Gastrocnemius medialis (tissue), 4 donors: Measurements from ENCODE around the gene ANKRD62. TPM values are rescaled to one million over a fixed set of nuclear protein-coding genes. Genes with fewer than 3 reads are reported as not detected.
"Not testable (repeated sequence)": the region's sequence is repeated elsewhere in the genome, so short reads cannot be mapped to it uniquely, and the experiment has no call there.

ENCODE experiments used
- ATAC-seq, 2 donors: fragments of 150-250 bp; one replicate each; pipeline ENCODE4 v1.9.1; 2016
- DNase-seq, 2 donors: peaks; one replicate each; pipeline ENCODE4 v3.0.0-alpha.2; 2019
- H3K27ac ChIP-seq, 4 donors: fragments of 200-600 bp; sonication (generic); 1 replicate in 1 of 4; 2 replicates in 3 of 4; pipeline ENCODE4 v1.5.1; 2016 to 2018; ENCODE audit warnings: mild to moderate bottlenecking in 2 of 4, moderate library complexity in 1 of 4
- H3K27me3 ChIP-seq, 3 donors: fragments of 200-600 bp; sonication (generic) in 2 of 3; 1 replicate in 1 of 3; 2 replicates in 2 of 3; pipeline versions ENCODE4 v1.5.1 to v1.6.0; 2016 to 2019; ENCODE audit warnings: mild to moderate bottlenecking in 1 of 3, moderate library complexity in 1 of 3
- H3K36me3 ChIP-seq, 2 donors: fragments of 200-600 bp; sonication (generic) in 1 of 2; one replicate each; pipeline ENCODE4 v1.5.1; 2017 to 2018
- H3K4me1 ChIP-seq, 2 donors: fragments of 200-600 bp; sonication (generic) in 1 of 2; one replicate each; pipeline ENCODE4 v1.5.1; 2016 to 2017; ENCODE audit warnings: mild to moderate bottlenecking in 2 of 2
- H3K4me3 ChIP-seq, 4 donors: fragments of 200-600 bp; sonication (generic) in 3 of 4; 1 replicate in 1 of 4; 2 replicates in 3 of 4; pipeline ENCODE4 v1.5.1; 2016 to 2019; ENCODE audit warnings: mild to moderate bottlenecking in 2 of 4
- H3K9me3 ChIP-seq, 3 donors: fragments of 200-600 bp; sonication (generic) in 2 of 3; 1 replicate in 1 of 3; 2 replicates in 2 of 3; pipeline ENCODE4 v1.5.1; 2016 to 2019
- POLR2A ChIP-seq, 2 donors: fragments of 450-650 bp; IDR thresholded peaks; one replicate each; pipeline ENCODE4 v1.6.1; 2017; ENCODE audit warnings: antibody characterized with exemption in 2 of 2, mild to moderate bottlenecking in 2 of 2, moderate library complexity in 2 of 2
- in situ Hi-C, 4 donors: fragments of 200-750 bp; cut with MboI; loops; one replicate each; pipeline versions ENCODE4 v1.15.0 to v1.8.0; 2017; ENCODE audit warnings: low sequenced_read_pairs in 4 of 4
- intact Hi-C: fragments of 100-400 bp; cut with DNase I; formaldehyde crosslinking; loops from one replicate; pipeline ENCODE4 v1.15.1; 2023; ENCODE audit warnings: low total_unique reads
- total RNA-seq, 4 donors: library from RNA; depleted of rRNA; stranded (reverse); fragments of >200 nt; gene quantifications; one replicate each; pipeline versions ENCODE4 v1.1.0 to v1.2.3, GENCODE V29; 2016
- TF ChIP-seq, protein P1 (sequence below), 5 experiments: fragments of 450-650 bp in 3 of 5; fragments of 200-600 bp in 2 of 5; sonication (generic) in 2 of 5; IDR thresholded peaks in 4 of 5; conservative IDR thresholded peaks in 1 of 5; 1 replicate in 4 of 5; 2 replicates in 1 of 5; pipeline ENCODE4 v1.5.1; 2016 to 2019; ENCODE audit warnings: antibody characterized with exemption in 5 of 5, mild to moderate bottlenecking in 3 of 5, moderate library complexity in 3 of 5

The ANKRD62 gene
- total RNA-seq, 4 donors from 2014 or later, result not detected

DNA sequence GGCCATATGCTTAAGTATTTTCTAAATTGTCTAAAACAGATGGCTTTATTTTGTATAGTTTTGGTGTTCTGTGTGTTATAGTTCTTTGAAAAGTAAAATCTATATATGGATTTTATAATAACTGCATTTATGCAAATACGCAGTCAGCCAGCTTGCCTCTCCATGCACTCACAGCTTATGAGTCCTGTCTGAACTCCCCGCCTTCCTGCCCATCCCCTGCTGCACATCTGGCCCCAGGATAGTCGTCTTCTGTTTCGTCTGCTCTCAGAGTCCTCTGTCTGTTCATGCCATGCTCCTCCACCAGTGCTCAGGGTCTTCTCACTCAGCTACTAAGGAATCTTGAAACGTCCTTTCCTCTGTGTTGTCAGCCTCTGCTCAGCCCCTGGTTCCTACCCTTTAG, 28.2 kb upstream of the ANKRD62 start:
- no peak overlapping the region for H3K27ac ChIP-seq
- no peaks in the 10 kb centered on the region for H3K27me3 ChIP-seq
- no peaks in the 10 kb centered on the region for H3K9me3 ChIP-seq
- no peaks in the 10 kb centered on the region for H3K4me1 ChIP-seq
- no peak for DNase-seq
- H3K36me3 ChIP-seq, result no peaks in the 10 kb centered on the region
- in situ Hi-C loops (loop anchor here in 1 of 4 donors (25.0 kb wide), 1 partner anchor 97 kb away; no protein-coding TSS in a partner anchor), intact Hi-C loops (no loop called here)
- no peak overlapping the region for H3K4me3 ChIP-seq
- TF ChIP-seq, protein P1, sequence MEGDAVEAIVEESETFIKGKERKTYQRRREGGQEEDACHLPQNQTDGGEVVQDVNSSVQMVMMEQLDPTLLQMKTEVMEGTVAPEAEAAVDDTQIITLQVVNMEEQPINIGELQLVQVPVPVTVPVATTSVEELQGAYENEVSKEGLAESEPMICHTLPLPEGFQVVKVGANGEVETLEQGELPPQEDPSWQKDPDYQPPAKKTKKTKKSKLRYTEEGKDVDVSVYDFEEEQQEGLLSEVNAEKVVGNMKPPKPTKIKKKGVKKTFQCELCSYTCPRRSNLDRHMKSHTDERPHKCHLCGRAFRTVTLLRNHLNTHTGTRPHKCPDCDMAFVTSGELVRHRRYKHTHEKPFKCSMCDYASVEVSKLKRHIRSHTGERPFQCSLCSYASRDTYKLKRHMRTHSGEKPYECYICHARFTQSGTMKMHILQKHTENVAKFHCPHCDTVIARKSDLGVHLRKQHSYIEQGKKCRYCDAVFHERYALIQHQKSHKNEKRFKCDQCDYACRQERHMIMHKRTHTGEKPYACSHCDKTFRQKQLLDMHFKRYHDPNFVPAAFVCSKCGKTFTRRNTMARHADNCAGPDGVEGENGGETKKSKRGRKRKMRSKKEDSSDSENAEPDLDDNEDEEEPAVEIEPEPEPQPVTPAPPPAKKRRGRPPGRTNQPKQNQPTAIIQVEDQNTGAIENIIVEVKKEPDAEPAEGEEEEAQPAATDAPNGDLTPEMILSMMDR (IDR thresholded peaks at IDR 0.05 in 4 of 5, conservative IDR thresholded peaks at IDR 0.05 in 1 of 5), result no peak
- TF ChIP-seq POLR2A (IDR thresholded peaks at IDR 0.05), result no peak
- no peak for ATAC-seq

DNA sequence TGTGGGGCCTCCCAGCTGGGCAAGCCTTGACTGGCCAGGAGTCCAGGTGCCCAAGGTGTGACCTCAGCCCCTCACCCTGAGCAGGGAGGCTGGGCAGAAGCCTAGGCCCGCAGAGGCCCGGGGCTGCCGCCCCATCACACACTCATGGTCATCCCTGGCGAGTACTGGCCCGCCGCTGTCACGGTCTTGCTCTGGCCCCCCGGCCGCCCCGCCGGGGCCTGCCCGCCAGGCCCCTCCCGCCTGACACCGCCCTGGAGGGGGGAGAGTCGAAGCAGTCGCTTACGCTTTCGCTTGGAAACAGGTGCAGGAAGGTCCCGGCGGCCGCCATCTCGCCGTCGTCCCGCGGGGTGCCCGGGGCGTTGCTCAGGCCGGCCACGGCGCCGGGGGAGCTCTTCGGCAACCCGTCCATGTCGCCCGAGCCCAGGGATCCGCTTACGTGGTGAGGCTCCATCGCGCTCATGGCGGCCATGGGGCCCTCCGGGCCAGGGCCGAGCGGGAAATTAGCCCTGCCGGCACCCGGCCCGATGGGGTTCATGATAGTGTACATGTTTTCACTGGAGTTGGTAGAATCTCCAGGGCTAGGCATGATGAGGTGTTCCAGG, 26.6 kb upstream of the ANKRD62 start:
- no peak overlapping the region for H3K4me3 ChIP-seq
- no peaks in the 10 kb centered on the region for H3K36me3 ChIP-seq
- H3K27ac ChIP-seq, result no peak overlapping the region
- H3K27me3 ChIP-seq, result no peaks in the 10 kb centered on the region
- TF ChIP-seq, protein P1 (IDR thresholded peaks at IDR 0.05 in 4 of 5, conservative IDR thresholded peaks at IDR 0.05 in 1 of 5), result no peak
- TF ChIP-seq POLR2A (IDR thresholded peaks at IDR 0.05), result no peak
- in situ Hi-C loops, result loop anchor here in 1 of 4 donors (25.0 kb wide), 1 partner anchor 95 kb away; no protein-coding TSS in a partner anchor
- intact Hi-C loops, result loop anchor here (2.0 kb wide), 1 partner anchor 20 kb away; no protein-coding TSS in a partner anchor
- no peaks in the 10 kb centered on the region for H3K4me1 ChIP-seq
- no peaks in the 10 kb centered on the region for H3K9me3 ChIP-seq
- ATAC-seq, result no peak
- DNase-seq, result no peak

DNA sequence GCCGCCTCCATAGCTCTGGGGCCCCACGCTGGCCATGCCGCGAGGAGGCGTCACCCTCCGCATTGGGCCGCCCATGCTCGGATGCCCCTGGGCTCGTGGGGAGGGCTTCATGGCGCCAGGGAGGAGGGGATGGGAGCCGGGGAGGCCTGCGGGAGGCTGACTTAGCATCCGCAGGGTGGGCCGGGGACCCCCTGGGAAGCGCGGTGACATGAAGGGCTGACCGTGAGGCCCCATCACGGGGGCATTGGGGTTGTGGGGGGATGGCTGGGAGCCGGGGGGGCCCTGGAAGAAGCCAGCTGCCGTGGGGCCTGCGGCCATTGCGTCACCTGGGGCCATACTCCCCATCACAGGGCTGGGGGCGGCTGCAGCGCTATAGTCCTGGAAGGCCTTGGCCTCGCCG, 26.0 kb upstream of the ANKRD62 start:
- ATAC-seq, result no peak
- intact Hi-C loops (loop anchor here (2.0 kb wide), 1 partner anchor 19 kb away; no protein-coding TSS in a partner anchor), in situ Hi-C loops (loop anchor here in 1 of 4 donors (25.0 kb wide), 1 partner anchor 95 kb away; no protein-coding TSS in a partner anchor)
- Histone ChIP-seq H3K4me3 (no peak overlapping the region), H3K27me3 (no peaks in the 10 kb centered on the region), H3K9me3 (no peaks in the 10 kb centered on the region), H3K27ac (no peak overlapping the region), H3K36me3 (no peaks in the 10 kb centered on the region), H3K4me1 (no peaks in the 10 kb centered on the region)
- no peak for DNase-seq
- TF ChIP-seq, protein P1 (IDR thresholded peaks at IDR 0.05 in 4 of 5, conservative IDR thresholded peaks at IDR 0.05 in 1 of 5), result no peak
- TF ChIP-seq POLR2A (IDR thresholded peaks at IDR 0.05), result no peak

DNA sequence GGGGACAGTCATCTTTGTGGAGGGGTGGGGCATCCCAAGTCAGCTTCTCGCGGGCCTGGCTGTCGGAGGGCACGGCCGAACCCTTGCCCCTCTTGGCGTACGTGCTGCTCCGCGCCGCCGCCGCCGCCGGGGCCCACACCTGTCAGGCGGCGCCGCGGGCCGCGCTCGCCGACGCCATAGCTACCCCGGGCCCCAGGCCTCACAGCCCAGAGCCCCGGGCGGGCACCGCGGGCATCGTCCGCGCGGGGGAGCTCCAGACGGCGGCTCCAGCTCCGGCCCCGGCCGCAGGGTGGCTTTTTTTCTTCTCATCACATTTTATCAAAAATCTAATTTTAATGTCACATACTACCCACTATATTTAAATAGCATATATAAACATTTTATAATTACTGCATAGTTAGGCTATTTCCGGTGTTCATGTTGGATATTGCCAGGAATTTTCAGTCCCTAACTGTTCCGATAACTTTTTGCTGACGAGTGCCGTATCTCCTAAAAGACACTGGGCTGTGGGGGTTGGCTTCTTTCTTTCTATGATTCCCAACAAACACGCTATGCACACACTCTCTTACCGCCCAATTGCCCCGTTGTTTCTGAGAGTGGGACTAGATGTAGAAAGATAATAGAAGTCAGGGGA, 25.2 kb upstream of the ANKRD62 start:
- ATAC-seq, H3K27me3 ChIP-seq, H3K4me1 ChIP-seq, DNase-seq, H3K36me3 ChIP-seq, intact Hi-C loops, H3K9me3 ChIP-seq, H3K27ac ChIP-seq, H3K4me3 ChIP-seq: not testable (repeated sequence)
- in situ Hi-C loops, result loop anchor here in 1 of 4 donors (25.0 kb wide), 1 partner anchor 94 kb away; no protein-coding TSS in a partner anchor

DNA sequence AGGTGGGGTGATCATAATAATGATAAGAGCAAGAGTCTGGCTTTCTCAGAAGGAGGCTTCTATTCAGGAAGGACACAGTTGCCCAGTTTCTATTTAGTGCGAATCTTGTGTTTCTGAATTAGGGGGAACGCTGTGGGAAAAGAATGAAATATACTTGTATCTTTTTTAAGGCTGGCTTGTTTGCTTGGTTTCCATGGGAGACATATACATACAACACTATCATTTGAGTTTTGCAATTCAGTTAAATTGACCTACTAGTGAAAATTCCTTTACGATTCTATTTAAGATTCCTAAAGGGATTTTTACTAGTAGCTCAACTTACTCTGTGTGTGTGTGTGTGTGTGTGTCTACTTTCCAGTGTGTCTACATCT, 24.7 kb upstream of the ANKRD62 start:
- TF ChIP-seq POLR2A (IDR thresholded peaks at IDR 0.05), result no peak
- TF ChIP-seq, protein P1 (IDR thresholded peaks at IDR 0.05 in 4 of 5, conservative IDR thresholded peaks at IDR 0.05 in 1 of 5), result no peak
- no peak for DNase-seq
- Histone ChIP-seq H3K36me3 (no peaks in the 10 kb centered on the region), H3K9me3 (no peaks in the 10 kb centered on the region), H3K27me3 (no peaks in the 10 kb centered on the region), H3K4me1 (no peaks in the 10 kb centered on the region), H3K27ac (no peak overlapping the region), H3K4me3 (no peak overlapping the region)
- no peak for ATAC-seq
- intact Hi-C loops (no loop called here), in situ Hi-C loops (loop anchor here in 1 of 4 donors (25.0 kb wide), 1 partner anchor 93 kb away; no protein-coding TSS in a partner anchor)

DNA sequence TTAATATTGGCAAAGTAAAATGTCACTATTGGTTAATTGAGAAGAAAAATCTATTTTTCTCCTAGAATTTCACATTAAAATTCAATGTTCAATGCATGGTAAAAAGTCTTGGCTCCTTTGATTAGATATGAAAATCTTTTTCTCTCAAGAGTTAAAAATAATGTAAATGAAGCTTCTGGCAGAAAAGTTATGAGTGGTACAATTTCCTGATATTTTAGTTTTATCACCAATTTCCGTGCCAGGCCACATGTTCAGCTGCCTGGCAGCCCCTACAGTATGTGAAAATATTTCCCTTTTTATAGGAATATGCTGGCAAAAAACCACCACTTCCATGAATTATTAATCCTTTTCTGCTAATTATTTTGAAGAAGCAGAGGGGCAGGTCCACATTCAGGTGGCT, 22.6 kb upstream of the ANKRD62 start:
- in situ Hi-C loops, result loop anchor here in 1 of 4 donors (25.0 kb wide), 1 partner anchor 91 kb away; no protein-coding TSS in a partner anchor
- H3K27ac ChIP-seq, H3K36me3 ChIP-seq, H3K4me3 ChIP-seq, H3K4me1 ChIP-seq, H3K9me3 ChIP-seq, intact Hi-C loops, DNase-seq, ATAC-seq, H3K27me3 ChIP-seq: not testable (repeated sequence)
